PC-3 (cell line): ENCODE results near the gene EPHA2.

Experiments used
- EZH2 ChIP-seq: fragments of 300-600 bp; sonication (generic); IDR thresholded peaks from one replicate; pipeline ENCODE4 v1.6.1; 2017; ENCODE audit warnings: antibody characterized with exemption, mild to moderate bottlenecking, low read length; ENCODE audit not compliant: unreplicated experiment
- TF ChIP-seq, protein P1 (sequence below): fragments of 300-600 bp; sonication (generic); conservative IDR thresholded peaks from 2 replicates; pipeline ENCODE4 v1.5.1; 2017; ENCODE audit warnings: antibody characterized with exemption, low read depth, mild to moderate bottlenecking, low read length

DNA sequence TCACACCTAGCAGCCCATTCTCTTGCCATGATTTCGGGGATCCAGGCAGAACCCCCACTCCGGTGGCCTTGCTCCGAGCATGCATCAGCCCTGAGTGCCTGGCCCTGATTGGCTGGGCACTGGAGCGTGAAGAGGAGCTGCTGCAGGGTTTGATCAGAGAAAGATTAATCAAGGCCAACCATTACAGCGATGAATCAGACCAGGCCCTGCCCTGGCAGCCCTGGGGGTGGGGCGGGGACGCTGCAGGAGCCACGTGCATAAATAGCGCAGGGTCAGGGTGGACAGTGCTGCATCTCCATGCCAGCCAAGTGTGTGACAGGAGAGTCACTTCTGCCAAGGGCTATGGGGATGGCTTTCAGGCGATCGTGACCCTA, 79.0 kb downstream of the EPHA2 start:
- TF ChIP-seq, protein P1, sequence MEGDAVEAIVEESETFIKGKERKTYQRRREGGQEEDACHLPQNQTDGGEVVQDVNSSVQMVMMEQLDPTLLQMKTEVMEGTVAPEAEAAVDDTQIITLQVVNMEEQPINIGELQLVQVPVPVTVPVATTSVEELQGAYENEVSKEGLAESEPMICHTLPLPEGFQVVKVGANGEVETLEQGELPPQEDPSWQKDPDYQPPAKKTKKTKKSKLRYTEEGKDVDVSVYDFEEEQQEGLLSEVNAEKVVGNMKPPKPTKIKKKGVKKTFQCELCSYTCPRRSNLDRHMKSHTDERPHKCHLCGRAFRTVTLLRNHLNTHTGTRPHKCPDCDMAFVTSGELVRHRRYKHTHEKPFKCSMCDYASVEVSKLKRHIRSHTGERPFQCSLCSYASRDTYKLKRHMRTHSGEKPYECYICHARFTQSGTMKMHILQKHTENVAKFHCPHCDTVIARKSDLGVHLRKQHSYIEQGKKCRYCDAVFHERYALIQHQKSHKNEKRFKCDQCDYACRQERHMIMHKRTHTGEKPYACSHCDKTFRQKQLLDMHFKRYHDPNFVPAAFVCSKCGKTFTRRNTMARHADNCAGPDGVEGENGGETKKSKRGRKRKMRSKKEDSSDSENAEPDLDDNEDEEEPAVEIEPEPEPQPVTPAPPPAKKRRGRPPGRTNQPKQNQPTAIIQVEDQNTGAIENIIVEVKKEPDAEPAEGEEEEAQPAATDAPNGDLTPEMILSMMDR = no peak
- no peak for TF ChIP-seq EZH2
